Liver (tissue), 9 donors: ENCODE results near the gene EMP1. TPM values are rescaled to one million over a fixed set of nuclear protein-coding genes. Genes with fewer than 3 reads are reported as not detected.

Experiments
- DNase-seq: peaks from one replicate; pipeline ENCODE4 v3.0.0-alpha.2; 2017; ENCODE audit warnings: low spot score
- H3K27ac ChIP-seq, 2 donors: one replicate each; pipeline ENCODE4 v1.7.0; 2013; ENCODE audit warnings: inconsistent platforms in 2 of 2, low read length in 2 of 2, control low read depth in 1 of 2, low read depth in 1 of 2, mild to moderate bottlenecking in 1 of 2
- H3K27me3 ChIP-seq, 4 donors: one replicate each; pipeline versions ENCODE4 v1.6.1 to v1.7.0; 2013; ENCODE audit warnings: low read length in 3 of 4, inconsistent platforms in 1 of 4, mild to moderate bottlenecking in 1 of 4, moderate library complexity in 1 of 4; ENCODE audit not compliant: control insufficient read depth in 4 of 4, insufficient read depth in 4 of 4
- H3K36me3 ChIP-seq, 4 donors: one replicate each; pipeline versions ENCODE4 v1.6.1 to v1.7.0; 2013; ENCODE audit warnings: low read length in 3 of 4, mild to moderate bottlenecking in 3 of 4, low read depth in 1 of 4, moderate library complexity in 1 of 4; ENCODE audit not compliant: control insufficient read depth in 4 of 4, insufficient read depth in 3 of 4
- H3K4me1 ChIP-seq, 4 donors: one replicate each; pipeline versions ENCODE4 v1.6.1 to v1.7.0; 2013; ENCODE audit warnings: low read length in 3 of 4, mild to moderate bottlenecking in 3 of 4, moderate library complexity in 1 of 4; ENCODE audit not compliant: control insufficient read depth in 4 of 4, insufficient read depth in 4 of 4
- H3K4me3 ChIP-seq, 3 donors: one replicate each; pipeline versions ENCODE4 v1.6.1 to v1.7.0; 2013; ENCODE audit warnings: low read length in 3 of 3, control low read depth in 1 of 3, low read depth in 1 of 3, mild to moderate bottlenecking in 1 of 3
- H3K9ac ChIP-seq, 2 donors: one replicate each; pipeline ENCODE4 v1.7.0; 2013; ENCODE audit warnings: low read length in 2 of 2, mild to moderate bottlenecking in 2 of 2, moderate library complexity in 2 of 2, control low read depth in 1 of 2, low read depth in 1 of 2
- H3K9me3 ChIP-seq, 4 donors: one replicate each; pipeline versions ENCODE4 v1.6.1 to v1.7.0; 2013; ENCODE audit warnings: low read length in 3 of 4; ENCODE audit not compliant: control insufficient read depth in 4 of 4
- EGR1 ChIP-seq, 2 donors: IDR thresholded peaks; 2 replicates each; pipeline ENCODE4 v1.6.1; 2016 to 2018; ENCODE audit warnings: antibody characterized with exemption in 2 of 2, low read depth in 2 of 2
- FOXA1 ChIP-seq: IDR thresholded peaks from 2 replicates; pipeline ENCODE4 v1.6.1; 2016; ENCODE audit warnings: antibody characterized with exemption
- FOXA2 ChIP-seq: IDR thresholded peaks from 2 replicates; pipeline ENCODE4 v1.6.1; 2016; ENCODE audit warnings: antibody characterized with exemption
- GABPA ChIP-seq, 2 donors: IDR thresholded peaks in 1 of 2; conservative IDR thresholded peaks in 1 of 2; 2 replicates each; pipeline ENCODE4 v1.6.1; 2016; ENCODE audit warnings: antibody characterized with exemption in 2 of 2, mild to moderate bottlenecking in 1 of 2, moderate library complexity in 1 of 2
- HNF4A ChIP-seq, 2 donors: conservative IDR thresholded peaks; 2 replicates each; pipeline ENCODE4 v1.6.1; 2016; ENCODE audit warnings: antibody characterized with exemption in 2 of 2, mild to moderate bottlenecking in 2 of 2
- HNF4G ChIP-seq: IDR thresholded peaks from 2 replicates; pipeline ENCODE4 v1.6.1; 2016; ENCODE audit warnings: antibody characterized with exemption
- JUND ChIP-seq, 2 donors: IDR thresholded peaks; 2 replicates each; pipeline ENCODE4 v1.6.1; 2016; ENCODE audit warnings: antibody characterized with exemption in 2 of 2
- NR2F2 ChIP-seq: IDR thresholded peaks from 2 replicates; pipeline ENCODE4 v1.6.1; 2016; ENCODE audit warnings: antibody characterized with exemption
- RAD21 ChIP-seq, 2 donors: IDR thresholded peaks; 2 replicates each; pipeline ENCODE4 v1.6.1; 2016; ENCODE audit warnings: antibody characterized with exemption in 2 of 2, mild to moderate bottlenecking in 2 of 2
- RXRA ChIP-seq, 2 donors: IDR thresholded peaks; 2 replicates each; pipeline ENCODE4 v1.6.1; 2017 to 2018; ENCODE audit warnings: antibody characterized with exemption in 2 of 2, mild to moderate bottlenecking in 1 of 2
- SP1 ChIP-seq: IDR thresholded peaks from 2 replicates; pipeline ENCODE4 v1.6.1; 2018; ENCODE audit warnings: antibody characterized with exemption, mild to moderate bottlenecking
- TAF1 ChIP-seq: conservative IDR thresholded peaks from 2 replicates; pipeline ENCODE4 v1.6.1; 2016; ENCODE audit warnings: antibody characterized with exemption, mild to moderate bottlenecking
- YY1 ChIP-seq: IDR thresholded peaks from 2 replicates; pipeline ENCODE4 v1.6.1; 2016; ENCODE audit warnings: antibody characterized with exemption, mild to moderate bottlenecking
- WGBS: extraction: QIAGEN DNeasy Blood & Tissue Kit; methylation state at CpG from one replicate; pipeline ENCODE4 v1.1.7; 2013; 5-methylcytosine and 5-hydroxymethylcytosine counted together
- polyA plus RNA-seq, 2 donors: library from polyadenylated mRNA; stranded (reverse) in 1 of 2; unstranded in 1 of 2; fragments of 200-250 nt in 1 of 2; fragments of >200 nt in 1 of 2; fragmentation: Nextera tagmentation in 1 of 2; extraction: Ambion mirVana in 1 of 2; gene quantifications; one replicate each; pipeline versions ENCODE4 v1.2.1 to v1.2.3, GENCODE V29; 2013 to 2015
- total RNA-seq, 2 donors: library from RNA; depleted of rRNA; stranded (reverse); fragments of >200 nt; gene quantifications; one replicate each; pipeline ENCODE4 v1.2.3, GENCODE V29; 2014
- TF ChIP-seq, protein P1 (sequence below): IDR thresholded peaks from 2 replicates; pipeline ENCODE4 v1.6.1; 2016; ENCODE audit warnings: antibody characterized with exemption
- TF ChIP-seq, protein P2 (sequence below): IDR thresholded peaks from 2 replicates; pipeline ENCODE4 v1.6.1; 2016; ENCODE audit warnings: antibody characterized with exemption
- TF ChIP-seq, protein P3 (sequence below): IDR thresholded peaks from 2 replicates; pipeline ENCODE4 v1.6.1; 2016; ENCODE audit warnings: antibody characterized with exemption, mild to moderate bottlenecking
- TF ChIP-seq, protein P4 (sequence below): fragments of 150-350 bp; IDR thresholded peaks from 2 replicates; pipeline ENCODE4 v1.5.1; 2017; ENCODE audit warnings: improper control_type of control experiment, low read depth, low read length; ENCODE audit not compliant: missing input control
- TF ChIP-seq, protein P5 (sequence below): IDR thresholded peaks from 2 replicates; pipeline ENCODE4 v1.6.1; 2016; ENCODE audit warnings: antibody characterized with exemption
- donor health status: healthy.
- donor health status: healthy.
- donor health status: healthy.
- donor health status: healthy.
- donor health status: healthy.

Gene EMP1
- total and polyA plus RNA-seq, 4 donors, result 1.6 to 5.6 (median 3.6) TPM

DNA sequence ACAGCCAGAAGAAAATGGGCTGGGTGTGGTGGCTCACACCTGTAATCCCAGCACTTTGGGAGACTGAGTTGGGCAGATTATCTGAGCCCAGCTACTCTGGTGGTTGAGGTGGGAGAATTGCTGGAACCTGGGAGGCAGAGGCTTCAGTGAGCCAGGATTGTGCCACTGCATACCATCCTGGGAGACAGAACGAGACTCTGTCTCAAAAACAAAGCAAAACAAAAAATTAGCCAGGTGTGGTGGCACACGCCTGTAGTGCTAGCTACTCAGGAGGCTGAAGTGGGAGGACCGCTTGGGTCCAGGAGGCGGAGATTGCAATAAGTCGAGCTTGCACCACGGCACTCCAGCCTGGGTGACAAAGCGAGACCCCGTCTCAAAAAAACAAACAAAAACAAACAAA, 3.8 kb upstream of the EMP1 start:
- 93% methylated on average over 8 of the region's 8 CpGs for WGBS
- DNase-seq, result no peak
- Histone ChIP-seq H3K36me3 (no peaks in the 10 kb centered on the region), H3K4me1 (peaks cover 0 to 17% (median 11%) of the 10 kb centered on the region in 4 donors), H3K9ac (no peak overlapping the region), H3K27me3 (no peaks in the 10 kb centered on the region), H3K4me3 (no peak overlapping the region), H3K27ac (no peak overlapping the region), H3K9me3 (no peaks in the 10 kb centered on the region)
- TF ChIP-seq, protein P1, sequence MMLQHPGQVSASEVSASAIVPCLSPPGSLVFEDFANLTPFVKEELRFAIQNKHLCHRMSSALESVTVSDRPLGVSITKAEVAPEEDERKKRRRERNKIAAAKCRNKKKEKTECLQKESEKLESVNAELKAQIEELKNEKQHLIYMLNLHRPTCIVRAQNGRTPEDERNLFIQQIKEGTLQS, result no peak
- TF ChIP-seq, protein P2, sequence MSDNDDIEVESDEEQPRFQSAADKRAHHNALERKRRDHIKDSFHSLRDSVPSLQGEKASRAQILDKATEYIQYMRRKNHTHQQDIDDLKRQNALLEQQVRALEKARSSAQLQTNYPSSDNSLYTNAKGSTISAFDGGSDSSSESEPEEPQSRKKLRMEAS, result no peak
- TF ChIP-seq, protein P3, sequence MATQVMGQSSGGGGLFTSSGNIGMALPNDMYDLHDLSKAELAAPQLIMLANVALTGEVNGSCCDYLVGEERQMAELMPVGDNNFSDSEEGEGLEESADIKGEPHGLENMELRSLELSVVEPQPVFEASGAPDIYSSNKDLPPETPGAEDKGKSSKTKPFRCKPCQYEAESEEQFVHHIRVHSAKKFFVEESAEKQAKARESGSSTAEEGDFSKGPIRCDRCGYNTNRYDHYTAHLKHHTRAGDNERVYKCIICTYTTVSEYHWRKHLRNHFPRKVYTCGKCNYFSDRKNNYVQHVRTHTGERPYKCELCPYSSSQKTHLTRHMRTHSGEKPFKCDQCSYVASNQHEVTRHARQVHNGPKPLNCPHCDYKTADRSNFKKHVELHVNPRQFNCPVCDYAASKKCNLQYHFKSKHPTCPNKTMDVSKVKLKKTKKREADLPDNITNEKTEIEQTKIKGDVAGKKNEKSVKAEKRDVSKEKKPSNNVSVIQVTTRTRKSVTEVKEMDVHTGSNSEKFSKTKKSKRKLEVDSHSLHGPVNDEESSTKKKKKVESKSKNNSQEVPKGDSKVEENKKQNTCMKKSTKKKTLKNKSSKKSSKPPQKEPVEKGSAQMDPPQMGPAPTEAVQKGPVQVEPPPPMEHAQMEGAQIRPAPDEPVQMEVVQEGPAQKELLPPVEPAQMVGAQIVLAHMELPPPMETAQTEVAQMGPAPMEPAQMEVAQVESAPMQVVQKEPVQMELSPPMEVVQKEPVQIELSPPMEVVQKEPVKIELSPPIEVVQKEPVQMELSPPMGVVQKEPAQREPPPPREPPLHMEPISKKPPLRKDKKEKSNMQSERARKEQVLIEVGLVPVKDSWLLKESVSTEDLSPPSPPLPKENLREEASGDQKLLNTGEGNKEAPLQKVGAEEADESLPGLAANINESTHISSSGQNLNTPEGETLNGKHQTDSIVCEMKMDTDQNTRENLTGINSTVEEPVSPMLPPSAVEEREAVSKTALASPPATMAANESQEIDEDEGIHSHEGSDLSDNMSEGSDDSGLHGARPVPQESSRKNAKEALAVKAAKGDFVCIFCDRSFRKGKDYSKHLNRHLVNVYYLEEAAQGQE, result no peak
- TF ChIP-seq NR2F2 (no peak), RAD21 (IDR thresholded peaks at IDR 0.05) (no peak), HNF4A (conservative IDR thresholded peaks at IDR 0.05) (no peak), JUND (IDR thresholded peaks at IDR 0.05) (no peak), EGR1 (IDR thresholded peaks at IDR 0.05; ENCODE audit: low read depth in 2 of 2) (no peak), HNF4G (no peak), TAF1 (no peak), GABPA (IDR thresholded peaks at IDR 0.05 in 1 of 2, conservative IDR thresholded peaks at IDR 0.05 in 1 of 2) (no peak), SP1 (no peak), FOXA2 (no peak), YY1 (no peak), RXRA (IDR thresholded peaks at IDR 0.05) (no peak), FOXA1 (no peak)
- TF ChIP-seq, protein P4, sequence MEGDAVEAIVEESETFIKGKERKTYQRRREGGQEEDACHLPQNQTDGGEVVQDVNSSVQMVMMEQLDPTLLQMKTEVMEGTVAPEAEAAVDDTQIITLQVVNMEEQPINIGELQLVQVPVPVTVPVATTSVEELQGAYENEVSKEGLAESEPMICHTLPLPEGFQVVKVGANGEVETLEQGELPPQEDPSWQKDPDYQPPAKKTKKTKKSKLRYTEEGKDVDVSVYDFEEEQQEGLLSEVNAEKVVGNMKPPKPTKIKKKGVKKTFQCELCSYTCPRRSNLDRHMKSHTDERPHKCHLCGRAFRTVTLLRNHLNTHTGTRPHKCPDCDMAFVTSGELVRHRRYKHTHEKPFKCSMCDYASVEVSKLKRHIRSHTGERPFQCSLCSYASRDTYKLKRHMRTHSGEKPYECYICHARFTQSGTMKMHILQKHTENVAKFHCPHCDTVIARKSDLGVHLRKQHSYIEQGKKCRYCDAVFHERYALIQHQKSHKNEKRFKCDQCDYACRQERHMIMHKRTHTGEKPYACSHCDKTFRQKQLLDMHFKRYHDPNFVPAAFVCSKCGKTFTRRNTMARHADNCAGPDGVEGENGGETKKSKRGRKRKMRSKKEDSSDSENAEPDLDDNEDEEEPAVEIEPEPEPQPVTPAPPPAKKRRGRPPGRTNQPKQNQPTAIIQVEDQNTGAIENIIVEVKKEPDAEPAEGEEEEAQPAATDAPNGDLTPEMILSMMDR, result no peak
- TF ChIP-seq, protein P5, sequence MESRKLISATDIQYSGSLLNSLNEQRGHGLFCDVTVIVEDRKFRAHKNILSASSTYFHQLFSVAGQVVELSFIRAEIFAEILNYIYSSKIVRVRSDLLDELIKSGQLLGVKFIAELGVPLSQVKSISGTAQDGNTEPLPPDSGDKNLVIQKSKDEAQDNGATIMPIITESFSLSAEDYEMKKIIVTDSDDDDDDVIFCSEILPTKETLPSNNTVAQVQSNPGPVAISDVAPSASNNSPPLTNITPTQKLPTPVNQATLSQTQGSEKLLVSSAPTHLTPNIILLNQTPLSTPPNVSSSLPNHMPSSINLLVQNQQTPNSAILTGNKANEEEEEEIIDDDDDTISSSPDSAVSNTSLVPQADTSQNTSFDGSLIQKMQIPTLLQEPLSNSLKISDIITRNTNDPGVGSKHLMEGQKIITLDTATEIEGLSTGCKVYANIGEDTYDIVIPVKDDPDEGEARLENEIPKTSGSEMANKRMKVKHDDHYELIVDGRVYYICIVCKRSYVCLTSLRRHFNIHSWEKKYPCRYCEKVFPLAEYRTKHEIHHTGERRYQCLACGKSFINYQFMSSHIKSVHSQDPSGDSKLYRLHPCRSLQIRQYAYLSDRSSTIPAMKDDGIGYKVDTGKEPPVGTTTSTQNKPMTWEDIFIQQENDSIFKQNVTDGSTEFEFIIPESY, result no peak
